Colonic mucosa (tissue), 4 donors: ENCODE measurements around the gene DCAF6. TPM values are rescaled to one million over a fixed set of nuclear protein-coding genes. Genes with fewer than 3 reads are reported as not detected.

Experiments used
- DNase-seq: peaks from one replicate; pipeline ENCODE4 v3.0.0-alpha.2; 2020
- H3K27ac ChIP-seq: fragments of 200-600 bp; one replicate; pipeline ENCODE4 v1.8.0; 2021
- H3K27me3 ChIP-seq: fragments of 200-600 bp; one replicate; pipeline ENCODE4 v1.8.0; 2021
- H3K36me3 ChIP-seq: fragments of 200-600 bp; one replicate; pipeline ENCODE4 v1.8.0; 2021
- H3K4me1 ChIP-seq: fragments of 200-600 bp; one replicate; pipeline ENCODE4 v1.8.0; 2021; ENCODE audit warnings: mild to moderate bottlenecking
- H3K4me3 ChIP-seq: fragments of 200-600 bp; one replicate; pipeline ENCODE4 v1.8.0; 2021
- H3K9ac ChIP-seq, 2 donors: one replicate each; pipeline ENCODE4 v1.7.0; 2013; ENCODE audit warnings: control low read depth in 2 of 2, low read depth in 2 of 2, low read length in 2 of 2
- H3K9me3 ChIP-seq: fragments of 200-600 bp; one replicate; pipeline ENCODE4 v1.8.0; 2021
- intact Hi-C: fragments of 100-400 bp; cut with DNase I; formaldehyde crosslinking; loops from one replicate; pipeline ENCODE4 v1.14.1; 2022
- total RNA-seq, 2 donors: library from RNA; stranded (reverse); fragmentation: NEBNext Ultra II Directional in 1 of 2; extraction: Animal tissue kit (Norgen Biotek cat#: 25700) in 1 of 2; gene quantifications; one replicate each; pipeline ENCODE4 v1.2.1, GENCODE V29; 2021
- TF ChIP-seq, protein P1 (sequence below): fragments of 200-600 bp; IDR thresholded peaks from one replicate; pipeline ENCODE4 v1.8.0; 2022; ENCODE audit warnings: antibody characterized with exemption, mild to moderate bottlenecking
- donor health status: healthy.
- donor health status: DM: no; HTN: no; CAD: no.
- donor health status: DM: no; HTN: no; CAD: no.

The DCAF6 gene
- total RNA-seq, 2 donors from 2014 or later, result 47.2 to 67.0 TPM

DNA sequence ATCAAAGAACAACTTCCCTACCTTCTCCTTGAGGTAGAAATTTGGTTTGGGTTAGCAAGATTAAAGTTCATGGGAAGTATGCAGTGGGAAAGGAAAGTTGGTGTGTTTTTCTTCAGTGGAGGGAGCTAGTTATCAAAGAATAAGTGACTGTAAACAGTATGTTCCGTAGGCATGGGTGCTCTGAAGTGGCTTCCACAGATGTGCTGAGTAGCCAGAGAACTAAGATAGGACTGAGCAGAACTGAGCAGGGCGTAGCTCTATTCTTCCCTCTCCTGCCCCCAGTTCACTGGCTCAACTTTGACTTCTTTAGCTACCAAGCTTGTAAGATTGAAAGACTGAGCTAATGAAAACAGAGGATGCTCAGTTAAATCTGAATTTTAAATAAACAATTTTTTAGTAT lies 26.0 kb upstream of the DCAF6 start:
- intact Hi-C loops, result no loop called here
- TF ChIP-seq, protein P1, sequence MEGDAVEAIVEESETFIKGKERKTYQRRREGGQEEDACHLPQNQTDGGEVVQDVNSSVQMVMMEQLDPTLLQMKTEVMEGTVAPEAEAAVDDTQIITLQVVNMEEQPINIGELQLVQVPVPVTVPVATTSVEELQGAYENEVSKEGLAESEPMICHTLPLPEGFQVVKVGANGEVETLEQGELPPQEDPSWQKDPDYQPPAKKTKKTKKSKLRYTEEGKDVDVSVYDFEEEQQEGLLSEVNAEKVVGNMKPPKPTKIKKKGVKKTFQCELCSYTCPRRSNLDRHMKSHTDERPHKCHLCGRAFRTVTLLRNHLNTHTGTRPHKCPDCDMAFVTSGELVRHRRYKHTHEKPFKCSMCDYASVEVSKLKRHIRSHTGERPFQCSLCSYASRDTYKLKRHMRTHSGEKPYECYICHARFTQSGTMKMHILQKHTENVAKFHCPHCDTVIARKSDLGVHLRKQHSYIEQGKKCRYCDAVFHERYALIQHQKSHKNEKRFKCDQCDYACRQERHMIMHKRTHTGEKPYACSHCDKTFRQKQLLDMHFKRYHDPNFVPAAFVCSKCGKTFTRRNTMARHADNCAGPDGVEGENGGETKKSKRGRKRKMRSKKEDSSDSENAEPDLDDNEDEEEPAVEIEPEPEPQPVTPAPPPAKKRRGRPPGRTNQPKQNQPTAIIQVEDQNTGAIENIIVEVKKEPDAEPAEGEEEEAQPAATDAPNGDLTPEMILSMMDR, result no peak
- Histone ChIP-seq H3K9me3 (no peaks in the 10 kb centered on the region), H3K4me1 (no peaks in the 10 kb centered on the region), H3K36me3 (no peaks in the 10 kb centered on the region), H3K4me3 (no peak overlapping the region), H3K9ac (no peak overlapping the region), H3K27me3 (peaks cover 5% of the 10 kb centered on the region), H3K27ac (no peak overlapping the region)
- no peak for DNase-seq

DNA sequence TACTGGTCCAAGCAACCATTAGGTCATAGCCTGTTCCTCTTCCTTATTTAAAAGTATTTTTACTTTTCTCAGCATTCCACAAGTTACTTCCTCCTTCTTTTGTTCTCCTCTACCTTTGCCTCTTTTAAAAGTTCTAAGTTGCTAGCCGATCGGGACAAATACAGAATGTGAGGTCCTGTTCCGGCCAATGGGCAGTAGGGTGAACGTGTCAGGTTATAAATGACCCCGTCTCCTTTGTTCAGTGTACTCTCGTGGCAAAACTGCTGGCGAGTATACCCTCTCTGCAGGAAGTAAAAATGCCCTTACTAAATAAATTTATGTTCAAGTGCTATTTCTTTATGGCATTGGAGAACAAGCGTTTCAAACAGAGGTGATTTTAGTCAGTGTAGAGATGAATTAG lies 25.1 kb upstream of the DCAF6 start:
- no peak for DNase-seq
- H3K27ac ChIP-seq, result no peak overlapping the region
- H3K4me1 ChIP-seq, result no peaks in the 10 kb centered on the region
- H3K4me3 ChIP-seq, result no peak overlapping the region
- no peak overlapping the region for H3K9ac ChIP-seq
- intact Hi-C loops, result no loop called here
- TF ChIP-seq, protein P1, result no peak
- H3K9me3 ChIP-seq, result no peaks in the 10 kb centered on the region
- peaks cover 5% of the 10 kb centered on the region for H3K27me3 ChIP-seq
- no peaks in the 10 kb centered on the region for H3K36me3 ChIP-seq

DNA sequence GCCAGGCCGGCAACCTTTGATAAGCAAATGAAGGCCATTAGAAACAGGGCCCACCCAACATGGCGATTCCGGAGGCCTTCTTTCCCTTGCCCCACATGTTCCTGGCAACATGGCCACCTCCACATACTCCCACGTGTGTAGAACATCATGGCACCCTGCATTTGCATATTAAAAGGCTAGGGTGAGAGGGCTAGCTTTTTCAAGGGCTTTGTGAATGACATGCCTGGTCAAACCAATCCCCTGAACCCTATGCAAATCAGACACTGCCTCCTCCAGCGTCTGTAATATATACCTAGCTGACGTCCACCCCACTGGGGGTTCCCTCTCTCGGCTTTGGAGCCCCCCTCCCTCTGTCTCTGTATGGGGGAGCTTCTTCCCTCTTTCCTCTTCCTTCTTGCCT lies 24.2 kb upstream of the DCAF6 start:
- Histone ChIP-seq H3K9me3 (no peaks in the 10 kb centered on the region), H3K4me3 (no peak overlapping the region), H3K27ac (no peak overlapping the region), H3K36me3 (no peaks in the 10 kb centered on the region), H3K4me1 (no peaks in the 10 kb centered on the region), H3K27me3 (peaks cover 5% of the 10 kb centered on the region), H3K9ac (no peak overlapping the region)
- no peak for DNase-seq
- intact Hi-C loops, result no loop called here
- TF ChIP-seq, protein P1, result no peak

DNA sequence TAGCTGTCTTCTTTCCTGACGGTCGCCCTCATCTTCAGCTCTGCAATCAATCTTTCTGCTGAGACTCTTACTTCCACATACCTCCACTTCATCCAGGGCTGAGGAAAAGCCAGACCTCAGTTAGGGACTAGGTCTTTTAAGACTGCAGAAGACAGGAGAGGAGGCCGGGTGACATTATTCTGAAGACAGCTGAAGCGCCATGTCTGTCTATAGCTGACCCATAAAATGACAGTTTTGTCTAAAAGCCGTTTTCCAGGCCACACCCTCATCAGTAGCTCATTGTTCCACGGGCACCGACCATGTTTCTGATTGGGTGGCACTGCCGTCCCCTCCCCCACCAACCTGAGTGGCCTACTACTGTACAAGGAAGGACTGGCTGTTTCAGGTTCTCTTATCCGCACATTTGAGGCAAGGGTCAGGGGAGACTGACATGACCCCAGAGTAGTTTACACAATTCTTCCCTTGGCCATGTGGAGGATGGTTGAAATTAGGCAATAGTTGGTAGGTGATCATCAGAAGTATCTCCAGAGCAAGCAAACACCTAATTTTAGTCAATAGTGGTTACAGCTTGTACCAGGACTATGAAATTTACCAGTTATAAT lies 22.5 kb upstream of the DCAF6 start, which contains the start of gene ADCY10:
Gene ADCY10, minus strand, starts transcription at position 240 of the 602 bp plus-strand sequence. CDS start 8,994 bp downstream, outside the sequence.
- Histone ChIP-seq H3K4me1 (no peaks in the 10 kb centered on the region), H3K9me3 (no peaks in the 10 kb centered on the region), H3K36me3 (no peaks in the 10 kb centered on the region), H3K4me3 (no peak within 1 kb of the TSS), H3K27ac (no peak within 1 kb of the TSS), H3K27me3 (no peaks in the 10 kb centered on the region), H3K9ac (no peak within 1 kb of the TSS)
- intact Hi-C loops, result no loop called here
- TF ChIP-seq, protein P1, result no peak
- peak; percentile 44 for DNase-seq

DNA sequence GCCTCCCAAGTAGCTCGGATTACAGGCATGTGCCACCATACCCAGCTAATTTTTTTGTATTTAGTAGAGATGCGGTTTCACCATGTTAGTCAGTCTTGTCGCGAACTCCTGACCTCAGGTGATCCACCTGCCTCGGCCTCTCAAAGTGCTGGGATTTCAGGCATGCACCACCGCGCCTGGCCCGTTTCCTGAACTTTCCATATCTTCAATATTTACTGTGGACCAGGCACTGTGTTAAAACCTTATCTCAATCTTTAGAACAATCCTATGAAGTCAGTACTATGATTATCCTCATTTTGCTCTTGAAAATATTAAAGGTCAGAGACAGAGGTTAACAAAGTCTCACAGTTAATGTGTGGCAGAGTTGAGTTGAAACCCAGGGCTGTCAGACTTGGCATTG lies 20.9 kb upstream of the DCAF6 start:
- H3K27me3 ChIP-seq, result no peaks in the 10 kb centered on the region
- H3K4me1 ChIP-seq, result no peaks in the 10 kb centered on the region
- no peaks in the 10 kb centered on the region for H3K9me3 ChIP-seq
- H3K9ac ChIP-seq, result no peak overlapping the region
- no peak for DNase-seq
- intact Hi-C loops, result no loop called here
- no peak overlapping the region for H3K4me3 ChIP-seq
- TF ChIP-seq, protein P1, result no peak
- no peak overlapping the region for H3K27ac ChIP-seq
- H3K36me3 ChIP-seq, result no peaks in the 10 kb centered on the region
